Measurements from ENCODE around the gene EXOSC2.

Gene EXOSC2

GRCh38 chr9:130715270-130715669, 21.7 kb downstream of the EXOSC2 start:
- no peak for DNase-seq (ENCODE audit: low read depth in 2 of 2)
- no peak for TF ChIP-seq CTCF (IDR thresholded peaks at IDR 0.05; ENCODE audit: low read depth, low read length)
- H3K4me3 ChIP-seq (replicated peaks in 1 of 2; ENCODE audit: low read depth in 2 of 2, low read length in 2 of 2): peak overlapping the region; percentile 91 to 94

- no peak for TF ChIP-seq CTCF (IDR thresholded peaks at IDR 0.05; ENCODE audit: low read depth, low read length)
- H3K4me3 ChIP-seq (replicated peaks in 1 of 2; ENCODE audit: low read depth in 2 of 2, low read length in 2 of 2): no peak overlapping the region
- DNase-seq (ENCODE audit: low read depth in 2 of 2): no peak
Measured at GRCh38 chr9:130718562-130718961, 25.0 kb downstream of the EXOSC2 start.

GRCh38 chr9:130720762-130721161, 27.2 kb downstream of the EXOSC2 start:
- no peak for DNase-seq (ENCODE audit: low read depth in 2 of 2)
- TF ChIP-seq CTCF (IDR thresholded peaks at IDR 0.05; ENCODE audit: low read depth, low read length): no peak

GRCh38 chr9:130728721-130729120, 35.1 kb downstream of the EXOSC2 start:
- TF ChIP-seq CTCF (IDR thresholded peaks at IDR 0.05; ENCODE audit: low read depth, low read length): no peak
- H3K4me3 ChIP-seq (replicated peaks in 1 of 2; ENCODE audit: low read depth in 2 of 2, low read length in 2 of 2): no peak overlapping the region
- DNase-seq (ENCODE audit: low read depth in 2 of 2): peak; percentile 60 to 76

More at GRCh38 chr9:130720762-130721161, 27.2 kb downstream of the EXOSC2 start:
- no peak overlapping the region for H3K4me3 ChIP-seq (replicated peaks in 1 of 2; ENCODE audit: low read depth in 2 of 2, low read length in 2 of 2)

- TF ChIP-seq CTCF (IDR thresholded peaks at IDR 0.05; ENCODE audit: low read depth, low read length): no peak
- no peak for DNase-seq (ENCODE audit: low read depth in 2 of 2)
- no peak overlapping the region for H3K4me3 ChIP-seq (replicated peaks in 1 of 2; ENCODE audit: low read depth in 2 of 2, low read length in 2 of 2)
Measured at GRCh38 chr9:130729145-130729544, 35.6 kb downstream of the EXOSC2 start.

GRCh38 chr9:130731355-130731754, 37.8 kb downstream of the EXOSC2 start:
- H3K4me3 ChIP-seq (replicated peaks in 1 of 2; ENCODE audit: low read depth in 2 of 2, low read length in 2 of 2): no peak overlapping the region
- DNase-seq (ENCODE audit: low read depth in 2 of 2): no peak
- no peak for TF ChIP-seq CTCF (IDR thresholded peaks at IDR 0.05; ENCODE audit: low read depth, low read length)

GRCh38 chr9:130732136-130732535, 38.6 kb downstream of the EXOSC2 start:
- no peak overlapping the region for H3K4me3 ChIP-seq (replicated peaks in 1 of 2; ENCODE audit: low read depth in 2 of 2, low read length in 2 of 2)
- TF ChIP-seq CTCF (IDR thresholded peaks at IDR 0.05; ENCODE audit: low read depth, low read length): no peak
- peak; percentile 19 to 27 for DNase-seq (ENCODE audit: low read depth in 2 of 2)
